Measurements from ENCODE around the gene SRCAP. TPM values are rescaled to one million over a fixed set of nuclear protein-coding genes. Genes with fewer than 3 reads are reported as not detected.

Gene SRCAP
- polyA plus RNA-seq, 1 donor (not counting 4 experiments of a cell fraction or from before 2014, with no cell fraction given): 1.4 TPM

DNA sequence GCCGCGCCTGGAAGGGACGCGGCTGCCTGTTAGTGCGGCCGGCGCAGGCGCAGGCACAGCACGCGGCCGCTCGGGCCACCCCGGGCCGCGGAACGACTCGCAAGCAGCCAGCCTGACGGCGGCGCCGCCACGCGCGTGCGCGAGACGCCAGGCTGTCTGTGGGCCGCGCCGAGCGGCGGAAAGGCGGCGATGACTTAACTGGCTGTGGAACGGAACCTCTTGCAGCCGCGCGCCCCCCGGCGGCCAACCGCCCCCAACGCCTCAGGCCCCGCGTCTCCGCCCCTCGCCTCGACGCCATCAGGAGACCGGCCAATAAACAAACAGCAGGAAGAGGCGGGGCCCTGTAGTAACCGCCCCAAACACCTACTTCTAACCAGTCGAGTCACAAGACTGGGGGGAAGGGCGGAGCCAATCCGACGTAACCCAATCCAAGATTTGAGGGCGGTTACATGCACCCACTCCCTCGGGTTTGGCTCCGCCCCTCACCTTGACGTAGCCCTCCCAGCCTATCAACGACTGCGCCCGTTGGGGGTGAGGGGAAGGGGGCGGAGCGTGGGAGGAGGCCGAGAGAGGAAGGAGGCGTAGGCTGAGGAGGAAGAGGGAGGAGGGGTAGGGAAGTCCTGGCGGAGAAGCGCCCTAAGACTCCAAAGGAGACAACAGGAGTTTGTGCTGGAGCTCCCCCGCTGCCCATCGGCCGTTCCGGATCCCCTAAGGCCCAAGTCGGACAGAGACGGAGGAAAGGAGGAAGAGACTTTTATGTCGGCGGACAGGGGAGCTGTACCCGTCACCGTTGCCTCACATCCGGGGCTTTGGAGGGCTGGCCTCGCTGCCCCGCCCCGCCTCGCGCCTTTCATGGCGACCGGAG, 40.9 kb upstream of the SRCAP start, which contains the start of gene FBRS:
Gene FBRS (plus strand): TSS at position 566 of the 865 bp plus-strand sequence. CDS start 1,088 bp downstream, outside the sequence.
- Histone ChIP-seq H3K27me3 (ENCODE audit: control insufficient read depth, extremely low read depth, insufficient read depth, low read length) (no peaks in the 10 kb centered on the region), H3K27ac (ENCODE audit: control insufficient read depth, insufficient read depth, low read length) (peak within 1 kb of the TSS; percentile 100), H3K36me3 (ENCODE audit: control insufficient read depth in 2 of 2, extremely low read depth in 1 of 2, insufficient read depth in 2 of 2, low read length in 2 of 2) (peaks cover 40 to 41% of the 10 kb centered on the region in 2 experiments), H3K9me3 (ENCODE audit: control insufficient read depth, low read depth, low read length) (no peaks in the 10 kb centered on the region), H3K4me1 (ENCODE audit: control insufficient read depth, extremely low read depth, insufficient read depth, low read length) (peaks cover 24% of the 10 kb centered on the region), H2AFZ (ENCODE audit: control insufficient read depth, low read length) (peak within 1 kb of the TSS; percentile 98), H3K4me2 (ENCODE audit: control insufficient read depth, extremely low read depth, insufficient read depth, low read depth, low read length) (peak within 1 kb of the TSS; percentile 96), H3K4me3 (ENCODE audit: control insufficient read depth in 2 of 3, extremely low read depth in 1 of 3, insufficient read depth in 2 of 3, low read depth in 1 of 3, low read length in 3 of 3) (peak within 1 kb of the TSS; percentile 87 to 97 (median 90)), H3K79me2 (ENCODE audit: control insufficient read depth, insufficient read depth, low read length) (peaks cover 37% of the 10 kb centered on the region), H3K9ac (ENCODE audit: control insufficient read depth, extremely low read depth, insufficient read depth, low read length) (peak within 1 kb of the TSS; percentile 99), H4K20me1 (ENCODE audit: control insufficient read depth, extremely low read depth, insufficient read depth, low read length) (no peaks in the 10 kb centered on the region), H3K9me1 (ENCODE audit: control insufficient read depth, extremely low read depth, insufficient read depth, low read length) (no peaks in the 10 kb centered on the region)
- FAIRE-seq: peak; percentile 39
- dilution Hi-C loops (cut with MboI; ENCODE audit: extremely low pct_ligation_motif_present, low sequenced_read_pairs): no loop called here
- TF ChIP-seq EZH2 (IDR thresholded peaks at IDR 0.05; ENCODE audit: low read length): no peak
- TF ChIP-seq, protein P1, sequence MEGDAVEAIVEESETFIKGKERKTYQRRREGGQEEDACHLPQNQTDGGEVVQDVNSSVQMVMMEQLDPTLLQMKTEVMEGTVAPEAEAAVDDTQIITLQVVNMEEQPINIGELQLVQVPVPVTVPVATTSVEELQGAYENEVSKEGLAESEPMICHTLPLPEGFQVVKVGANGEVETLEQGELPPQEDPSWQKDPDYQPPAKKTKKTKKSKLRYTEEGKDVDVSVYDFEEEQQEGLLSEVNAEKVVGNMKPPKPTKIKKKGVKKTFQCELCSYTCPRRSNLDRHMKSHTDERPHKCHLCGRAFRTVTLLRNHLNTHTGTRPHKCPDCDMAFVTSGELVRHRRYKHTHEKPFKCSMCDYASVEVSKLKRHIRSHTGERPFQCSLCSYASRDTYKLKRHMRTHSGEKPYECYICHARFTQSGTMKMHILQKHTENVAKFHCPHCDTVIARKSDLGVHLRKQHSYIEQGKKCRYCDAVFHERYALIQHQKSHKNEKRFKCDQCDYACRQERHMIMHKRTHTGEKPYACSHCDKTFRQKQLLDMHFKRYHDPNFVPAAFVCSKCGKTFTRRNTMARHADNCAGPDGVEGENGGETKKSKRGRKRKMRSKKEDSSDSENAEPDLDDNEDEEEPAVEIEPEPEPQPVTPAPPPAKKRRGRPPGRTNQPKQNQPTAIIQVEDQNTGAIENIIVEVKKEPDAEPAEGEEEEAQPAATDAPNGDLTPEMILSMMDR (optimal IDR thresholded peaks at IDR 0.05 in 1 of 3, IDR thresholded peaks at IDR 0.05 in 1 of 3, conservative IDR thresholded peaks at IDR 0.05 in 1 of 3; ENCODE audit: extremely low read depth in 1 of 3, insufficient read depth in 2 of 3, low read length in 3 of 3): peak; percentile 46 to 80 (median 59)
- DNase-seq (ENCODE audit: low read depth, low spot score): peak; percentile 100

DNA sequence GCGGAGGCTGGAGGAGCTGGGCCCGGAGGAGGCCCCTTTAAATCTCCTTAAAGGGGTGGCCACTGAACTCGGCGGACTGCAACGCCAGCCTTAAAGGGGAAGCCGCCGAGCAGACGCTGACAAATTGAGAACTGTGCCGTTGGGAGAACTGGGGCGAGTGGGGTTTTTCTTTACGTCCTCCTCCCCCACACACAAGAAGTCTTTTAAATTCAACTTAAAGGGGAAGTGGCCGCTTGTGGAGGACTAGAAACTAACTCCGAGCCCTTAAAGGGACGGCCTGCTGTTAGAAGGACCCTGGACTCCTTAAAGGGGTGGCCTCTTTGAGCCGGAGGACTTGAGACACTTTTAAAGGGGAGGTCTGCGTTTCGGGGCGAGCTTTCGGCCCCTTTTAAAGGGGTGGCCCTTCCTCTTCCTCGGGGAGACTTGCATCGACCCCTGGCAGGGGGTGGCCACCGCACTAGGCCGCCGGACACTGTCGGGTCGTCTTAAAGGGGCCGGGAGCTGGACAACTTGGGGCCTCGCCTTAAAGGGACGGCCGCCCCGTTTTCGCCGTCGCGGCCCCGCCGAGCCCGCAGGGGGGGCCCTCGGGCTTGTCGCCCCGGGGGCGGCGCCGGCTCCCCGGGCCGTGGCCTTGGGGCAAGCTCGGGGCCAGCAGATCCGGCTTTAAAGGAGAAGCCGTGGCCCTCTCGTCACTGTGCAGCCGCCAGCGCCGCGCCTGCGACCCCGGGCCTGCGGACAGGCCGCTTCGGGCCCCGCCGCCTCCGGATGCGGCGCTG, 40.1 kb upstream of the SRCAP start:
- Histone ChIP-seq H3K4me1 (ENCODE audit: control insufficient read depth, extremely low read depth, insufficient read depth, low read length) (peaks cover 24% of the 10 kb centered on the region), H2AFZ (ENCODE audit: control insufficient read depth, low read length) (peak overlapping the region; percentile 22), H3K27me3 (ENCODE audit: control insufficient read depth, extremely low read depth, insufficient read depth, low read length) (no peaks in the 10 kb centered on the region), H3K27ac (ENCODE audit: control insufficient read depth, insufficient read depth, low read length) (peak overlapping the region; percentile 100), H3K36me3 (ENCODE audit: control insufficient read depth in 2 of 2, extremely low read depth in 1 of 2, insufficient read depth in 2 of 2, low read length in 2 of 2) (peaks cover 44% of the 10 kb centered on the region in 2 experiments), H3K9ac (ENCODE audit: control insufficient read depth, extremely low read depth, insufficient read depth, low read length) (peak overlapping the region; percentile 99), H4K20me1 (ENCODE audit: control insufficient read depth, extremely low read depth, insufficient read depth, low read length) (no peaks in the 10 kb centered on the region), H3K79me2 (ENCODE audit: control insufficient read depth, insufficient read depth, low read length) (peaks cover 42% of the 10 kb centered on the region), H3K4me3 (ENCODE audit: control insufficient read depth in 2 of 3, extremely low read depth in 1 of 3, insufficient read depth in 2 of 3, low read depth in 1 of 3, low read length in 3 of 3) (peak overlapping the region; percentile 87 to 97 (median 90)), H3K9me3 (ENCODE audit: control insufficient read depth, low read depth, low read length) (no peaks in the 10 kb centered on the region), H3K9me1 (ENCODE audit: control insufficient read depth, extremely low read depth, insufficient read depth, low read length) (no peaks in the 10 kb centered on the region), H3K4me2 (ENCODE audit: control insufficient read depth, extremely low read depth, insufficient read depth, low read depth, low read length) (peak overlapping the region; percentile 48)
- dilution Hi-C loops (cut with MboI; ENCODE audit: extremely low pct_ligation_motif_present, low sequenced_read_pairs): no loop called here
- FAIRE-seq (peak; percentile 9), DNase-seq (ENCODE audit: low read depth, low spot score) (peak; percentile 87)
- TF ChIP-seq, protein P1 (optimal IDR thresholded peaks at IDR 0.05 in 1 of 3, IDR thresholded peaks at IDR 0.05 in 1 of 3, conservative IDR thresholded peaks at IDR 0.05 in 1 of 3; ENCODE audit: extremely low read depth in 1 of 3, insufficient read depth in 2 of 3, low read length in 3 of 3): peak in 1 of 3 experiments; percentile 9
- no peak for TF ChIP-seq EZH2 (IDR thresholded peaks at IDR 0.05; ENCODE audit: low read length)

All from keratinocyte (primary cell).